B cell (primary cell): ENCODE measurements around the gene XYLB.

Experiments
- CTCF ChIP-seq: fragments of 200-600 bp; IDR thresholded peaks from one replicate; pipeline ENCODE4 v1.8.0; 2022; ENCODE audit warnings: antibody characterized with exemption, mild to moderate bottlenecking
- EZH2 ChIP-seq: IDR thresholded peaks from 2 replicates; pipeline ENCODE4 v1.6.1; 2012; ENCODE audit warnings: borderline replicate concordance, low read depth, mild to moderate bottlenecking, moderate library complexity, low read length; ENCODE audit not compliant: insufficient read depth, poor library complexity, severe bottlenecking

DNA sequence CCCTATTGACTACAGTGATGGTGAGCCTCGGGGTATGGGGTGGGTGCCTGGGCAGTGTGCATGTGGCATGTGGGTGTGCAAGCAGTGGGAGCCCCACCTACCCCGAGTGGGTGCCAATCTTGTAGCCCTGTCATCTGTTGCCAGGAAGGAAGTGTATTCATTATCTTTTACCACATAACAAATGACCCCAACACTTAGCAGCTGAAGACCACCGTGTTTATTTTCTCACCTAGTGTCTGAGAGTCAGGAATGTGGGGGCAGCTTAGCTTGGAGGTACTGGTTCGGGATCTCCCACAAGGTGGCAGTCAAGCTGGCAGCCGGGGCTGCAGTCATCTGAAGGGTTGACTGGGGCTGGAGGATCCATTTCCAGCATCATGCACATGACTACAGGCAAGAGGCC, 21.7 kb downstream of the XYLB start:
- TF ChIP-seq CTCF = no peak
- no peak for TF ChIP-seq EZH2
